ENCODE data around the gene GFAP.

The GFAP gene

GRCh38 chr17:44930667-44931066 lies 15.4 kb upstream of the GFAP start:
- no peak for DNase-seq

- DNase-seq: no peak
These were observed 13.8 kb upstream of the GFAP start for GRCh38 chr17:44928950-44929720.

GRCh38 chr17:44928136-44928535 lies 12.8 kb upstream of the GFAP start:
- no peak for DNase-seq

DNA sequence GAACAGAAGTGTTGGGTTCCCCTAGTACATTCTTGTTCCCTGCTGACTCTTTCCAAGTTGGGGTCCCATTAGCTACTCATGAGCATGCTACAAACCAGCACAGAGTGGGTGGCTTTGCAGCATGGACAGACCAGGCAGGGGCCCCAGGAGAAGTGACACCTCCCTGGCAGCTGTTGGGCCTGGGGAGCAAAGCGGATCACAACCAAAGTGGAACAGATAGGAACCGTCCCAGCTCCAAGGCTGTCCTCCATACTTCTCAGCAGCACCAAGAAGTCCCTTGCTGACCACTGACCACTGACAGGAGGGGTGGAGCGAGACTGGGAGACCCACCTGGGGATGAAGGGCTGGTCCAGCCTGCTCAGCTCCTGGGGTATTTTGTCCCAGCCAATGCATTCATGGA lies 12.4 kb upstream of the GFAP start:
- no peak for DNase-seq

GRCh38 chr17:44926821-44927525 lies 11.7 kb upstream of the GFAP start:
- DNase-seq: no peak

DNA sequence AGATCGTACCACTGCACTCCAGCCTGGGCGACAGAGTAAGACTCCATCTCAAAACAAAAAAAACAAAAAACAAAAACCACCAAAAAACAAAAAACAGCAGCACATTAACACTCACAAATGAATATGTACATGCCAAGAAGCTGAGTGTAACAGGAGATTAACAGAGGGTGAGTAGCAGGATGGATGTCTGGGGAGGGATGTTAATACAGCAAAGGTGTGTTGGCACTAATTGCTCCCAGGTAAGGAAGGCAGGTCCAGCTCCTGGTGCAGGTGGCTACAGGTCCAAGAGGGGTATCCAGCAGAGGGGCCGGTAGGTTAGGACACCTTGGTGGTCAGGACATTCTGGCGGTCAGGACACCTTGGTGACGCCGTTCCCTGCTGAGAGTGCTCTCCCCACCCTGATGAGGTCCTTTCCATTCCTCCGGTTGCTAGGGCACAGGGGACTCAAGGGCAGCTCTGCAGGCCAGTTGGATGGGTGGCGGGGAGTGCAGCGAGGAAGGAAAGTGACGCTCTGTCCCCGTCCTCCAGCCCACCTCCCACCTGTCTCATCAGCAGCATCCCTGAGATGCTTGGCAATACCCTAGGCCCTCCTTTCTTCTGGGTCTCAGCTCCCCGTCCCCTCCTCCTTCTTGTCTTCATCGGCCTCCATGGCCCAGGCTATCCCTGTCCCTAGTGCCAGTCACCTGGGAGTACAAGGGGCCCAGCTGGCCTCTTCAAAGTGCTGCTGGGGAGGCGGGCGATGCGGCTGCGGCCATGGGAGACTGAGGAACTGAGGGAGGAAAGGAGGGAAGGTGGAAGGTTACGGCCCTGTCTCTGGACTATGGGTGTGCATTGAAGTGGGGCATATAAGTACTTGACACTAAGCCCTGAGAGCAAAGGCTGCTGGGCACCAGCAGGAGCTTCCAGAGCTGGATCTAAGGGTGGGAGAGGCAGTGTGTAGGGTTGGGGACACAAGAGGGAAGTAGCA lies 10.7 kb upstream of the GFAP start:
- no peak for DNase-seq

- DNase-seq: no peak
These were observed 8.8 kb upstream of the GFAP start for GRCh38 chr17:44924107-44924544.

DNA sequence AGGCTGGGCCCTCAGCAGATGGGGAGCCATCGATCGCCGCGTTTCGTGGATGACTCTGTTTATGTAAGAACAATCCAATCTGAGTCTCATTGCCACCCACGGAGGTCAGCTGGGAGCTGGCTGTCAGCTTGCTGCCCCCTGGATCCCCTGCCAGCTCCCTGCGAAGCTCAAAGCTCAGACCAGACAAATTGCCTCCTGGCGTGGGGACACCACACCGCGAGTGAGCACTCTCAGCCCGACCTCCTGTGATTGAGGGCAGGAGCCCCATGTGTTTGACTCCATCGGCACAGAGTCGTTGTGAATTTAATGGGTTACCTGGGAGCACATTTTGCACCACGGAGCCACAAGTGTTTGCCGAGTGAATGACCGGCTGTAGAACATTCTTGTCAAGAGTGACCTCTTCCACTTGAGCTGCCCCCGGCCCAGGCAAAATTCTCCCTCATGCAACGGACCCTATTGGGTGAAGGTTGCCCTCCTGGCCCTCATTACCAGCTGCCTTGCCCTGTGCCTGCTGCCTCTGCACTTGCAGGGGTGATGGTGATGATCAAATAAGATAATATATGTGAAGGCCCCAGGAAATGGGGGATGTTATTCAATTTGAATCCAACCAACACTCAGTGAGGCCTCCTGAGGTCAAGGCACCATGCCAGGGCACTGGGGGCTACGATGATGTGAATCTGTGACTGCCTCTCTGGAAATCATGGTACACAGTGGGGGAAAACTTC lies 7.6 kb upstream of the GFAP start:
- DNase-seq: no peak

DNA sequence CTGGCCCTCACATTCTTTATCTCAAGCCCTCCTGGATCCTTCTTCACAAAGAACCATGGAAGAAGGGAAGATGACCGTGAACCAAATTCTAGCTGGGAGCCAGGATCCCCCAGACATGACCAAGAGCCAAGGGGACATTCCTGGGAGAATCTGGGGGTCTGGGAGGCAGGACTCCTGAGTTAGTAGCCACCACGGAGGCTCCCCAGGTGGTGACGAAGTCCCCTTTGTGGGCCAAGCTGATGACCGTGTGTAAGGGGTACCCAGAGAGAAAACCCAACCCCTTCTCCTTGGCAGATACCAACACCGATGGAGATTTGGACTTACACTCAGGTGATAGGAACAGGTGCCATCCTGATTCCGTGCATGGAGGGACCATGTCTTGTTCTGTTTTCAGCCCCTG lies 6.8 kb upstream of the GFAP start:
- DNase-seq: no peak

DNA sequence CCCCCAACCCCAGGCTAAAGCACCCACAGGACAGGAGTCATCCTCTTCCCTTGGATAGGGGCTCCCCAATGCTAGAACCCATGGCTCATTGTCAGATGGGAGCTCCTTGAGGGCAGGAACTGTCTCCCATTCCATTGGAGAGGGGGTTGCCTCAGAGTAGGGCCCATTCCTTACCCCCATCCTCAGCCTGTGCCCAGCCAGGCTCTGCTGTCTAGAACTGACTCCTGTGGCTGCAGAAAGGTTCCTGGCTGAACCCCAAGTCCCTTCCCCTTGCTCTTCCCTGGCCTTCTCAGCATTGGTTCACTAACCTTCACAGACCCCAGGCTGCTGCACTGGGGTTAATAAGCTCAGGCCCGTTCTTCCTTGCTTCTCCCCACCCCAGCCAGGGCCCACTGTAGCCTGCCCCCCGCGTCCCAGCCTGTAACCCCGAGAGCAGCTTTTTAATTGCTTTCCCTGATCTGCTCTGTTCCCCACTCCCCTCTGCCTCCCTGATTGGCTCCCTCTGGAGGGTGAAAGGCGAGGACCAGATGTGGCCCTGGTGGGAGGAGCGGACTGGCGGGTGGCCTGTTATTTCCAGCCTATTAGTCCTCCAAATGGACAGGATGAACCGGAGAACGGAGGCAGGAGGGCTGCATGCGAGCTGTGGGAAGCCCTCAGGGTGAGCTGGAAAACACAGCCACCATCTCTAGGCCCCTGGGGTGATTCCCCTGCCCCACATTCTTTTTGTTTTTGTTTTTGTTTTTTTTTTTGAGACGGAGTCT lies 6.0 kb upstream of the GFAP start:
- no peak for DNase-seq

GRCh38 chr17:44920565-44920940 lies 5.3 kb upstream of the GFAP start:
- no peak for DNase-seq

GRCh38 chr17:44919885-44920564 lies 4.7 kb upstream of the GFAP start:
- DNase-seq: peak; percentile 35

DNA sequence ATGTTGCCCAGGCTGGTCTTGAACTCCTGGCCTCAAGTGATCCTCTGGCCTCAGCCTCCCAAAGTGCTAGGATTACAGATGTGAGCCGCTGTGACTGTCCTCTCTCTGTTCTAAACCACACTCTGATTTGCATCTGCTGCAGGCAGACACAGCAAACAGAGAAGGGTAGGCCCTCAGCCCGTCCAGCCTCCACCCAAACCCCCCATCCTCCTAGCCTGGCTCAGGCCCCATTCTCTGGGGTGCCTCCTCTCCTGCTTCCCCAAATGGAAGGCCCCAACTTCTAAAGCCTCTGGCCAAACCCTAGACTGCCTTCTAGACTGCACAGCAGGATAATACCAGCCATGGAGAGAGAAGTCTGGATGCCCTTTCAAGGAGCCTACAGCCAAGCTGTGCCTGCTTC lies 4.1 kb upstream of the GFAP start:
- DNase-seq: no peak

DNA sequence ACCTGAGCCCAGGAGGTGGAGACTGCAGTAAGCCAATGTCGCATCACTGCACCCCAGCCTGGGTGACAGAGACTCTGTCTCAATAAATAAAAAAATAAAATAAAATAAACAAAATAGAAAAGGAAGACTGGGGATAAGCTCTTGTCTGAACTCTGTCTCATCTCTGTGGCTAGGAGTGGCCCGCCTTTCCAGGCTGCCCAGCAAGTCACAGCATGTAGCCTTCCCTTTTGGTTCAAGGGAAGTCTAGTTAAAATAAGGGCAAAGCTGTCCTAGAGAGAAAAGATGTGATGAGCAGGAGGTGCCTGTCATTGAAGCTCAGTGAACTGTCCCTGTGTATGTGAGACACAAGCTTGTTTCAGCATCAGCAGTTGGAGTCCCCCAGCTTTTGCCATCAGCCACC lies 2.7 kb upstream of the GFAP start:
- DNase-seq: no peak

DNA sequence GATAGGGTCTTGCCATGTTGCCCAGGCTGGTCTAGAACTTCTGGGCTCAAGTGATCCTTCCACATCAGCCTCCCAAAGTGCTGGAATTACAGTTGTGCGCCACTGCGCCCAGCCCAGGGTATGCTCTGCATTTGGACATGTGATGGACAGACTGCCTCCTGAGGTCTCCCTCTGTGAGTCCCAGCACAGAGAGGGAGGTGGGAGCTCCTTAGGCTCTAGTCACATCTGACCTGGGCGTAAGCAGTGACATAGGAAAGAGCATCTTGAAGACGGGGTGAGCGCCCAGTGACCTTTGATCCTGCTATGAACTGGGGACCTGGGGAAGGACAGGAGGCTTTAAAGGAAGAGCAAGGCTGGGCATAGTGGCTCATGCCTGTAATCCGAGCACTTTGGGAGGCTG lies 2.2 kb upstream of the GFAP start:
- no peak for DNase-seq

DNA sequence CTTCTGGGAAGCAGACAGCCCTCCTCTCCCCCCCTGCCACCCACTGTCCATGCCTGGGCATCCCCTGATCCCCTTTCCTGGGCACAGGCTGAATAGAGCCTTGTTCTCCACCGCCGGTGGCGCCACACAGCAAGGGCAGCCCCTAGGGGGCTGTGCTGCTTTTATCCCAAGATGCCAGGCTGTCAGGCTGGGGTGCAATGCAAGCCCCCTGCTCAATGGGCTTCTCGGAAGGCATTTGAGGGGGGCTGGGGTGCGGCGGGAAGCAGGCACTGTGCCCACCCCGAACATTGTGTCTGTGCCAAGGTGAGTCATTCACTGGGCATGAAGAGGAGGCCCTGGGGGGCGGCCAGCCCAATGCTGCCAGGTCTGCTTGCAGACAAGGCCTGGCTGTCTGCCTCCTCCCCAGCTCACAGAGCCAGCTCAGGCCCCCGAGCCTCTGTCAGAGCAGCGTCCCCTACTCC lies 1.5 kb upstream of the GFAP start:
- no peak for DNase-seq

GRCh38 chr17:44915862-44916780 lies 821 bp upstream of the GFAP start:
- DNase-seq: no peak

- DNase-seq: no peak
These were observed 515 bp downstream of the GFAP start for GRCh38 chr17:44914698-44915271.

DNA sequence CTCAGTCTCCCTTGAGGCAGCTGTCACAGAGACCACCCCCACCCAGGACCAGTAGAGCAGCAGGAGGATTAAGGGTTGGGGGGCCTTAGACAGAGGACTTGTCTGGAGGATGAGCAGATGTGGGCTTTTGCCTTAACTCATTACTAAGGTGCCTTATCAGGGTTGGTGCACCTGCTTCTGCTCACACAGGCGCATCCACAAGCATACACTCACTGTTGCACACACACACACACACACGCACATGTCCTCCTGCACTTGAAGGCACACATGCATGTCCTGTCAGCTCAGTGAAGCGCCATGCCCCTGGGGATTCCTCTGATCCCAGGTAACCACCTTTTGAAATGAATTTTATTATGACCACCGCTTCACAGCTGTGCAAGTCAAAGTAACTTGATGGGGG lies 1.2 kb downstream of the GFAP start:
- peak; percentile 26 for DNase-seq

GRCh38 chr17:44913676-44914075 lies 1.6 kb downstream of the GFAP start:
- DNase-seq: no peak
